Midbrain (tissue), 1 donor: Measurements from ENCODE around the gene ATP2B2.

Experiments used
- DNase-seq: peaks from one replicate; lab custom pipeline; 2025; lab: John Stamatoyannopoulos, UW

The ATP2B2 gene

DNA sequence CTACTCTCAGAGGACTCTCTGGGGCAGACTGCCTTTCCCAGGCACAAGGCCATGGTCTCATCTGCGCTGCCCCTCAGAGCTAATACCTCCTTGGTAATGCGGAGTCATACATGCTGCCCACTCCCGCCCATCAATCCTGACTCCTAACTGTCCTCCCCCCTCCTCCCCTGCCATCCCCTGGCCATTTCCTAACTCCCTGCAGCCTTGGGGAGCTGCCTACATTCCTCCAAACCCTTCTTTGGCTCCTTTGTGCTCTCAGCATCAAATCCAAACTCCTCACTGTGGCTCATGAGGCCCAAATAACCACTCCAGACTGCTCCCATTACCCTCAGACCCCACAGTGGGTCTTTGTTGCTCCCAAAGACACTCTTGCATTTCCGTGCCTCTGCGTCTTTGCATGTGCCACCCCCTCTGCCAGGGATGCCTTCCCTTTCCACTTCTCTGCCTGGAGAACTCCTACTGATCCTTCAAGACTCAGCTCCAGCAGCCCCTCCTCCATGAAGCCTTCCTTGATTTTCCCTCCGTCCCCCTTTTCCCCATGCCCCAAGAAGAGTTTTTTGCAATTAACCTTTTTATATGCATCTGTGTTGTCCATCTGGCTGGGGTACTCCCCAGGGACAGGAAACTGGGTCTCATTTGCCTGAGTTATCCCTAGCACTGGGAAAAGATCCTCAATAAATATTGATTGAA, 5.5 kb upstream of the ATP2B2 start:
- DNase-seq, result no peak

DNA sequence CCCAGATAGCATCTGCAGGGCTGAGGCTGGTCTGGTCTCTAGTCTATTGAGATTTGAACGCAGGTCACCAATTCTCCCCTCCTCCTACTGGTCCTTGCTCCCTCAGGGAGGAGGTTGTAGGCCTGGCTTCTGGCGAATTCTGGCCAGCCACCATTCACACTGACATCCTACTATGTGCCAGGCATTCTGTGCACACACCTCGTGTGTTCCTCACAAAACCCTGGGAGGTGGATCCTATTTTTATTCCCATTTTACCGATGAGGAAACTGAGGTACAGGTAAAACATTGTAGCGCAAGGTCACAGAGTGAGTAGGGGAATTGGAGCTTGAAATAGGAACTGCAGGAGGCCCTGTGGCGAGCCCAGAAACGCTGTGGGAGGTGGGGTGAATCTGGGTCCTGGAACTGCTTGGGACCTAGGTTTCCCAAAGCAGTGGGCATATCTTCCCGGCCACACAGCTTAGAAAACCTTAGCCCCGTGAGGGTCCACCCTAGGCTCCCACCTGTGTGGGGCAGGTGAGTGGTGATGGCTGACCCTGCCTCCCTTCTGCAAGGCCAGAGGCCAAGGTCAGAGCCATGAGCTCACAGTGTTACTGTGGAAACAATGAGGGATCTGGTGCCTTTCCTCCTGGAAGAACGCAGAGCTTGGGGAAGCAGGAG, 4.8 kb upstream of the ATP2B2 start:
- no peak for DNase-seq

DNA sequence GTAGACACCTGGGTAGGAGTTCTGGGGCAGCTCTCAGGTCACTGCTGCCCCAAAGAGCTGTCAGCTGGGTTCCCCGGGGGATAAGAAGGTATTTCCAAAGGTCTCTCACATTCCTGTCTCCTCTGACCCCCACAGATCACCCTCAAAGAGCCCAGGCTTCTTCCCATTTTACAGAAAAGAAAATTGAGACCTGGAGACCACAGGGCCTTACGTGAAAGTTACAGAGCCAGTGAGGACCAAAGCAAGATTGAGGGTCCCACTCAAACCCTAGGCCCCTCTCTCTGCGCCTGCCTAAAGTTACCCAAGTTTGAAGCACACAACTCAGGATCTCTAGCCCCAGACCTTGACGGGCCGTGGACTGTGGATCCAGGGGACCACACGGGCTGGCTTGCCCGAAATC, 3.9 kb upstream of the ATP2B2 start:
- DNase-seq, result no peak

DNA sequence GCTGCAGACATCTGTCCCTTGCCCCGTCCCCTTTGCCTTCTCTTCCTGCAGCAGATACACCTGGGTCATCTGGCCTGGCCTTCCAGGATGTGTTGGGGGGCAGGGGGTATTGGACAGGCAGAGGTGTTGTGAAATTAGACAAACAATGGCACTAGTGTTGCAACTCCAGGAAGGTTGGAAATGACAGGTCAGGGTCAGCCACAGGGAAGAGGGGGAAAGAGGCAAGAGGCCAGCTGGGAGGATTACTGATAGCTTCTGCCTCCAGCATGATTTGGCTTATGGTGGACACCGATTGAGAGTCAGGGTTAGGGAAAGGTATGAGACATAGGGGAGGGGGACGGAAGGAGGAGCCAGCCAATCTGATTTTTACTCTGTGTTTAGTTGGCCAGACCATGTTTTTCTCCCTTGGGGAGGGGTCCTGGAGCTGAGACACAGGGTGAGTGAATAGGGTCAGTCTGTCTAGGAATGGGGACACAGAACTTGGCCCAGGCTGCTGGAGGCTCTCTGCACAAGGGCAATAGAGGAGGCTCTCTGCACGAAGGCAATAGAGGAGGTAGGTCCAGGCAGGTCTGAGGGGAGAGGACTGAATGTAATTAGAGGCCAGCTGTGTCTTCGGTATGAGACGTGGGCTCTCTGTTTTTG, 3.4 kb upstream of the ATP2B2 start:
- DNase-seq, result no peak

GRCh38 chr3:10508235-10508618, 2.8 kb upstream of the ATP2B2 start:
- no peak for DNase-seq

DNA sequence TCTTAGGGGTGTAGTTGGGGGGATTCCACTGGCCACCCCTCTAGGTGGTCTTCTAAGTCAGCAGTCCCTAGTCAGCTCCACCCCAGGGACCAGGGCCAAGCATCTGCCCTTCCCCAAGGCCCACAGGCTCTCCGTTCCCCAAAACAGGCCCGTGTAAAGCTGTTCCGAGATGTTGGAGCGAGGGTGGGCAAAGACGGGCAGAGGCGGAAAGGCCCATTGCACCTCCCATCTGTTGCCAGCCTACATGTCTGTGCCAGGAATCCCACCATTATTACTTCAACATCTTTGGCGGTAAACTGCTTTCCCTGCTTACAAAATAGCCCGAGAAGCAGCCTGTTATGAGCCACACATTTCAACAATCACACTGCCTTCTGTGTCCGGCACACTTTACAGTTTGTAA, 1.9 kb upstream of the ATP2B2 start:
- no peak for DNase-seq

DNA sequence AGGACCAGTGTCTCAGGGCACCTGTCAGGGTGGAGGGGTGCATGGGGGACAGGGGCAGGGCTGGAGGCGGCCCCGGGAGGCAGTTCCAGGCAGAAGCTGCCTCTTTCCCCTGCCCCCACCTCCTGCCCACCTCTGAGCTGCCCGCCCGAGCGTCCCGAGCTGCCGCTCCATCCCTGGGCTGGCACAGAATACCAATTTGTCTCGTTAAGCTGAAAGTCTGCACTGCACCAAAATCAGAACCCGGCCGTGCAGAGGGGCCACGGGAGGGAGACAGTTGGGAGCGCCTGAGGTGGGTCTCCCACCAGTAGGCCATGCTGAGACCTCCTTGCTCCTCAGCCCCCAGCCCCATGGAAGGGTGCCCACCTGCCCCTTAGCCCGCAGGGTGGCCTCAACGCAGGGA, 1.3 kb upstream of the ATP2B2 start:
- DNase-seq, result no peak

DNA sequence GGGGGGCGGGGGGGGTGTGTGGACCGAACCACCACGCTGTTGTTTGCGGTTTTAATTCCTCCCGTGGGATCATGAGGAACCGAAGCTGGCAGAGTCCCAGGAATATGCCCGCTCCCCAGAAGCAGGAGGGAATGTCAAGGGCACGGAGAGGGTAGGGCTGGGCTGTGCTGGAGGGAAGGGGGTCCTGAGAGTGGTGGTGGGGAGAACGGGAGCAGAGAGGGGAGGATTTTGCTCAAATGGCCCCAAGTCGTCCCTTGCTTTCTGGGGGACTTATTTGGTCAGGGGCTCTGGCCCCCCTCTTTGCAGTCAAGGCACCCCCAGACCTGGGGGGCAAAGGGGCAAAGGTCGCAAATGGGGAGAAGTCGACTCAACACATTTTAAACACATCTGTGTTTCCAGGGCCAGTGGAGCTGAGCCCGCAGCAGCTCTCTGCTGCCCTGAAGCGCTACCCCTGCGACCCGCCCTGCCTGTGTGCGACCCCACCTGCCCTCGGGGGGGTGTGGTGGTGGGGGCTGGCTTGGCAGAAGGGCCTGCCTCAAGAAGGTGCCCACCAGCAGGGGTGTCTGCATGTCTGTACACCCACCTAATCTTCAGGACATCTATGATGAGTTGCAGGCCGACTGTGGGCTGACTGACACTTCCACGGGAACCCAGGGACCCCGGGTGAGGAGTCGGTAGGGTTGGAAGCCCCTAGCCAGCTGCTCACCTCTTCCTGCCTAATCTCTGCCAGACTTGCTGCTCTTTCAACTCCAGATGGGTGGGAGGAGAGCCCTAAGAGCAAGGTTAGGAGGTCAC, 602 bp upstream of the ATP2B2 start:
- DNase-seq, result no peak

GRCh38 chr3:10504171-10505049, 976 bp downstream of the ATP2B2 start:
- DNase-seq, result no peak

DNA sequence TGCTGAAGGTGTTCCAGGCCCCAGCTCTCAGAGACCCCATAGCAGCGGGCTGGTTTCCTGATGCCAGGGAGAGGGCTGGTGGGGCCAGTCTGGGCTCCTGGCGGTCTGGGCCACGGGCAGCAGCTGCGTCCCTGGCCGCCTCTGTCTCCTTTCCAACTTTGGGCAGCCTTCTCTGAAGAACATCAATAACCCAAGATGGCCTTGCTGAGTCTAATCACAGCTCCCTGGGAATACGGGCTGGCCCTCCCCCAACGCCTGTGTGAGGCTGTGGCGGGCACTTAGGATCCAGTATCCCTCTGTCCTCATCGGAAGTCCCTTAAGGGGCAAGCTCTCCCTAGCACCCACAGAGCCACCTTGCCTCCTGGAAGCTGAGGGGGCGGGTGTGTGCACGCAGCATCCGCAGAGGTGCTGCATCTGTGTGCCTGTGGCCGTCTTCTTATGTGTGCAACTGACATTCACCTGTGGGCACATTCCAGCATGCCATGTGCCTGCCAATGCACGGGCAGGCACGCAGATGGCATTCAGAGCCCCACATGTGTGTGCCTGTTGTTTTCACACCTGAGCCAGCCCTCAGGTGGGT, 2.1 kb downstream of the ATP2B2 start:
- DNase-seq, result no peak

GRCh38 chr3:10502185-10502880, 3.1 kb downstream of the ATP2B2 start:
- no peak for DNase-seq

DNA sequence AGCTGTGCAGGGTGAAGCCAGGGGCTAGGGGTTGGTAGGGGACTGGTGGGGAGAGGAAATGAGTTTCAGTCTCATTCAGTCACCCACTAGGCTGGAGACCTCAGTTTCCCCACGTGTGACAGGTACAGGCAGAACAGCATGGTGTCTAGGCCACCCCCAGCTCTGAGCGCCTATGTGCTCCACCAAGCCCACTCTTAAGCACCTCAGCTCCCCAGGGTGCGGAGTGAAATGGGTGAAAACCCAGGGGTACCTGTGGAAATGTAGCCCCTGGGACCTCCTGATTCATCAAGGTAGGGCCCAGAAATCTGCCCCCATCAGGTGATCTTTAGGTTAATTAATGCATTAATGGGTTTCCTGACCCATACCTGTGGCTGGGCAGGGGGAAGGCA, 3.7 kb downstream of the ATP2B2 start:
- no peak for DNase-seq

DNA sequence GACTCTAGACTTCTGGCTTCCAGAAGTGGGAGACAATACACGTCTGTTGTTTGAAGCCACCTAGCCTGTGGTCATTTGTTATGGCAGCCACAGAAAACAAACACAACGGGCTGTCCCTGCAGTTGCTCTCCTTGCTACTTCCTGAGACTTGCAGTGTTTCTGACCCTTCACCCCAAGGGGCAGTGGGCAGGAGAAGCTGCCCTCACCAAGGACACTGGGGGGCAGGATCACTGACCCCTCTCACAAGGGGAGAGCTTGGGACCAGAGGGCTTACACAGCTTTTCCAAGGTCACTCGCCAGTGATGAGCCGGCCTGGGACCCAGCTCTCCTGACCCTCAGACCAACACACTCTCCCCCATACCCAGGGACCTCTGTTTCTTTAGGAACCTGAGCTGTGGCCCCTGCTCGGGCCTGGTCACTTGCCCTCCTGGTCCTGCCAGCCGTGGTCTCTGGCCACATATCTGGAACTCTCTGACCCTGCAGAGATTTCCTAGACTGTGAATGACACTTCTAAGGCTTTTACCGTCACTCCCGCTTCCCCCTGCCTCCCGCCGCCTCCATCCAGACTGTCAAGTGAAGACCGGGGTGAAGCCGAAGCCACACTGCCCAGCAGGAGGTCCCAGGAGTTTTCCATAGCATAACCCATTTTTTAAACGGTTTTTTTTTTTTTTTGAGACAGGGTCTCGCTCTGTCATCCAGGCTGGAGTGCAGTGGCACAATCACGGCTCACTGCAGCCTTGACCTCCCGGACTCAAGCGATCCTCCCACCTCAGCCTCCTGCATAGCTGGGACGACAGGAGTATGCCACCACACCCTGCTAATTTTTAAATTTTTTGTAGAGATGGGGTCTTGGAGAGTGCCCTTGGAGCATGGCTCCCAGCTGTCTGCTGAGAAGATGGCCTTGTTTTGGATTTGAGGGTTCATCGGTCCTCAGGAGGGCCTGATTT, 4.4 kb downstream of the ATP2B2 start:
- no peak for DNase-seq

DNA sequence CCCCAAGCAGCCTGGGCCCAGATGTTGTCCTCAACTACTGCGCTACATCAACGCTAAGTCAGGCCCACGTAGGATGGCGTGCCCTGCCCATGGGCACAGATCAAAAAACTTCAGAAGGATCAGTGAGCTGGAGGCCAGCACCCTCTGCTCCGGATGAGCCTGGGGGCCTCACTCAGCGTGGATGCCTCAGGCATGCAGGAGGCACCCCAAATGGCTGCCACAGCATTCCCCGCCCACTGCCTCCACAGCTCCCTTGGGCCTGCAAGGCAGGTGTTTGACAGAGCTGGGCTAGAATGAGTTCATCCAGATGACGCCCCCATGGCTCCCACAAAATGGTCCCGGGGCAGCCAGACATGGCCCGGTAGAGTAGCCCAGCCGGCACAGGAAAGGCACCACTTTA, 7.1 kb downstream of the ATP2B2 start:
- DNase-seq, result no peak

DNA sequence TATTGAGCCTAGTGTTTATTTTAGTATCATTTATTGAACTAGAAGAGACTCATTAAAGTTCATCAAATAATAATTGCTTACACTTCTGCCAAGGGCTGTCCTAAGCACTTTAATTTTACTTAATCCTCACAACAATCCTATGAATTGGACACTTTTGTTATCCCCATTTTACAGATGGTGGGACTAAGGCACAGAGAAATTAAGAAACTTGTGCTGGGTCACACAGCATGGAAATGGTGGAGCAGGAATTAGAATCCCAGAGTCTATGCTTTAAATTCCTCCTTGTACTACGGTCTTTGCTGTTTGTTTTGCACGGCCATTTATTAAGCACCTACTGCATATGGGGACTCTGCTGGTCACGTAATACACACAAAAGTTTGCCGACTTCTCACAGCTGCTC, 7.9 kb downstream of the ATP2B2 start:
- DNase-seq, result no peak

DNA sequence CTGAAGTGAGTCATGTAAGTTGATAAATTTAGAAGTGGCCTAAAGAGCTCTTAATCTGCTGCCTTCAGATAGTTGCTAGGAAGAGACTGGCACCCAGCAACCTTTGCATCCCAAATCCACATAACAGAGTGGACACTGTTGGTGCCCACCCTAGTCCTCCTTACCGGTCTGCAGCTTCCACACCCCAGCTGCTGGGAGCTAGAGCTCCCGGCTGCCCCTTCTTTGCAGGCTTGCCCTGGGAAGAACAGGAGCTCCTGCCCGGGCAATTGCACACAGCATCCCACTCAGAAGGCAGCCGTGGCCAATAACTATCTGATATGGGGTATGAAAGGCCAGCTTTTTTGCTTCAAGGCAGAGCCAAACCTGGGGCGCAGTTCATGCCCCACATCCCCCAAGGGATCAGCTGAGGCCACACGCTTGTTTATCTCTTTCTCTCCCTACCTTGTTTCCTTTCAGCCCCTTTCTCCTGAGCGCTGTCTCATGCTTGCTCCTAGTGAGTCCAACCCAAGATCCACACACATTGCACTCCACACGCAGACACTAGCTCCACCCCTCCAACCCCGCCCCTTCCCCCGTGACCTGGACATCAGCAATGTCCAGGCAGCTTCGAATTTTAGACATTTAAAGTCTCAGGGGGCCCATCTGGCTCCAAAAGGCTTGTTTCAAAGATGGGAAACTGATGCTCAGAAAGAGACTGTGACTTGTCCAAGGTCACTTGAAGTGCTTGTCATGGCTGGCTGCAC, 9.1 kb downstream of the ATP2B2 start:
- DNase-seq, result no peak

- DNase-seq, result no peak
These were observed 9.8 kb downstream of the ATP2B2 start for GRCh38 chr3:10495614-10496013.

DNA sequence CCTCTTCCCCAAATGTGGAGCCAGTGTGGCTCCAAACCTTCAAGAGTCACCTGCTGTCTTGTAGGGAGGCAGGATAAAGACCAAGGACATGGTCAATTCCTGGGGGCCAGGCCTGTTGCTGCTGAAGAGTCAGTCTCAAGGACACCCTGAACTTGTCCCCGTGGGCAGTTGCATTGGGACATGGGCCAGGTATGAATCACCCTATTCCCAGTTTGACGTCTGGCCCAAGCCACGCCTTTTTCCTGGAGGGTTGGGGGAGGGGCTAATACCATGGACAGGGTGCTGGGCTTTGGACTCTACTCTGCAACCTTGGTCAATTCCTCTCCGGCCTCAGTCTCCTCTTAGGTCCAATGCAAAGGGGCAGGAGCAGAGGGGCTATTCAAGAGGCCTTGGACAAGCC, 10.4 kb downstream of the ATP2B2 start:
- no peak for DNase-seq

- no peak for DNase-seq
These were observed 11.2 kb downstream of the ATP2B2 start for GRCh38 chr3:10494180-10494579.
